Measurements from ENCODE around the gene GNAS. TPM values are rescaled to one million over a fixed set of nuclear protein-coding genes. Genes with fewer than 3 reads are reported as not detected.

Gene GNAS
- total and polyA plus RNA-seq, 10 of the 15 experiments (the other 5 are each of a cell fraction or from before 2014, with no cell fraction given), result 209 to 950 (median 394) TPM

DNA sequence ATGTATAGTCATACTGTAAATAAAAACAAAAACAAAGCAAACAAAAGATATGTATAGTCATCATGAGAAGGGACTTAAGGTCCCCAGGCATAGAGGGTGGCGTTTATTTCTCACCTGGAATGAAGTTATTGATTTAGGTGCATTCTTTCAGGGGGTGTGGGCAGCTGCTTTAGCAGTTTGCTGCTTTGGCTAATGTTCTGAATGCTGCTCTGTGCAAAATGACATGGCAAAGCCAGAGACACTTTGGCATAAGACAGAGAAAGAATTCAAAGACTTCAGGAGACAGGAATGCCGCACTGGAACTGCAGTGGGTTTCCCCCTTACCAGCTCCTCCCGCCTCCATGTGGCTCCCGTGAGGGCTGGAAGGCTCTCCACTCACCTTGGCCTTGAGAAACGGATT lies 92.1 kb downstream of the GNAS start:
- POLR2A ChIA-PET, result no interaction called here
- H3K4me2 ChIP-seq (ENCODE audit: control insufficient read depth, insufficient read depth), result no peak overlapping the region
- peaks cover 4% of the 10 kb centered on the region; the same call in 1 of the 2 replicates for H3K4me1 ChIP-seq (ENCODE audit: control insufficient read depth, insufficient read depth, low read length)
- CTCF ChIA-PET, result no interaction called here
- intact Hi-C loops (cut with micrococcal nuclease; ENCODE audit: unreplicated experiment) (no loop called here), in situ Hi-C loops (cut with MboI) (no loop called here)
- H3K27ac ChIP-seq (ENCODE audit: control insufficient read depth, insufficient read depth), result no peak overlapping the region
- no peaks in the 10 kb centered on the region for H3K79me2 ChIP-seq (ENCODE audit: control insufficient read depth, insufficient read depth, low read length)
- TF ChIP-seq BRCA1 (IDR thresholded peaks at IDR 0.05; ENCODE audit: low read depth, low read length) (no peak), WRNIP1 (IDR thresholded peaks at IDR 0.05; ENCODE audit: borderline replicate concordance, low read depth, low read length) (no peak), MYC (IDR thresholded peaks at IDR 0.05; ENCODE audit: insufficient read depth, insufficient read length, insufficient replicate concordance, low read length, severe bottlenecking) (no peak), TBL1XR1 (IDR thresholded peaks at IDR 0.05; ENCODE audit: low read depth, low read length) (no peak), NBN (IDR thresholded peaks at IDR 0.05) (no peak), STAT3 (IDR thresholded peaks at IDR 0.05; ENCODE audit: low read depth, low read length) (no peak), ZNF24 (IDR thresholded peaks at IDR 0.05) (no peak), CBFB (IDR thresholded peaks at IDR 0.05; ENCODE audit: low read depth) (no peak), NFYB (IDR thresholded peaks at IDR 0.05; ENCODE audit: insufficient read depth, low read depth, low read length) (no peak), DPF2 (IDR thresholded peaks at IDR 0.05) (no peak), IRF4 (IDR thresholded peaks at IDR 0.05; ENCODE audit: low read depth, low read length) (no peak), PAX5 (IDR thresholded peaks at IDR 0.05; ENCODE audit: borderline replicate concordance, low read depth, low read length) (no peak), HDAC2 (IDR thresholded peaks at IDR 0.05) (no peak), EP300 (IDR thresholded peaks at IDR 0.05; ENCODE audit: borderline replicate concordance in 1 of 2, control insufficient read depth in 1 of 2, low read depth in 2 of 2, low read length in 2 of 2) (no peak), TCF12 (IDR thresholded peaks at IDR 0.05; ENCODE audit: low read depth, low read length) (no peak), MTA2 (IDR thresholded peaks at IDR 0.05; ENCODE audit: low read depth) (no peak)
- TF ChIP-seq, protein P1, sequence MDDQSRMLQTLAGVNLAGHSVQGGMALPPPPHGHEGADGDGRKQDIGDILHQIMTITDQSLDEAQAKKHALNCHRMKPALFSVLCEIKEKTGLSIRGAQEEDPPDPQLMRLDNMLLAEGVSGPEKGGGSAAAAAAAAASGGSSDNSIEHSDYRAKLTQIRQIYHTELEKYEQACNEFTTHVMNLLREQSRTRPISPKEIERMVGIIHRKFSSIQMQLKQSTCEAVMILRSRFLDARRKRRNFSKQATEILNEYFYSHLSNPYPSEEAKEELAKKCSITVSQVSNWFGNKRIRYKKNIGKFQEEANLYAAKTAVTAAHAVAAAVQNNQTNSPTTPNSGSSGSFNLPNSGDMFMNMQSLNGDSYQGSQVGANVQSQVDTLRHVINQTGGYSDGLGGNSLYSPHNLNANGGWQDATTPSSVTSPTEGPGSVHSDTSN (IDR thresholded peaks at IDR 0.05; ENCODE audit: insufficient replicate concordance, low read depth, low read length), result no peak
- TF ChIP-seq, protein P2, sequence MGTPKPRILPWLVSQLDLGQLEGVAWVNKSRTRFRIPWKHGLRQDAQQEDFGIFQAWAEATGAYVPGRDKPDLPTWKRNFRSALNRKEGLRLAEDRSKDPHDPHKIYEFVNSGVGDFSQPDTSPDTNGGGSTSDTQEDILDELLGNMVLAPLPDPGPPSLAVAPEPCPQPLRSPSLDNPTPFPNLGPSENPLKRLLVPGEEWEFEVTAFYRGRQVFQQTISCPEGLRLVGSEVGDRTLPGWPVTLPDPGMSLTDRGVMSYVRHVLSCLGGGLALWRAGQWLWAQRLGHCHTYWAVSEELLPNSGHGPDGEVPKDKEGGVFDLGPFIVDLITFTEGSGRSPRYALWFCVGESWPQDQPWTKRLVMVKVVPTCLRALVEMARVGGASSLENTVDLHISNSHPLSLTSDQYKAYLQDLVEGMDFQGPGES (IDR thresholded peaks at IDR 0.05), result no peak
- no peak for DNase-seq (ENCODE audit: low read depth, low spot score)
- H3K9ac ChIP-seq (ENCODE audit: control insufficient read depth, insufficient read depth, low read length), result no peak overlapping the region
- WGBS (ENCODE audit: insufficient coverage, insufficient replicate concordance, low lambda C conversion rate, missing lambda C conversion rate), result 67% methylated on average over 5 of the region's 5 CpGs
- RAD21 ChIA-PET (ENCODE audit: unreplicated experiment), result no interaction called here
- H3K9me3 ChIP-seq (replicated peaks; ENCODE audit: control insufficient read depth, insufficient read depth, low read length), result no peaks in the 10 kb centered on the region
- no peaks in the 10 kb centered on the region for H3K36me3 ChIP-seq (ENCODE audit: control insufficient read depth in 2 of 2, insufficient read depth in 2 of 2, low read length in 1 of 2)
- ATAC-seq, result no peak
- no peak for FAIRE-seq
- no peaks in the 10 kb centered on the region for H4K20me1 ChIP-seq (ENCODE audit: control insufficient read depth, insufficient read depth)
- no peak overlapping the region for H2AFZ ChIP-seq (ENCODE audit: control insufficient read depth, low read depth, low read length)
- no peaks in the 10 kb centered on the region for H3K27me3 ChIP-seq (replicated peaks in 1 of 2; ENCODE audit: control insufficient read depth in 2 of 2, insufficient read depth in 2 of 2, low read length in 1 of 2)
- no TSS peak for BruUV-seq (replicated peaks)
- SMC1A ChIA-PET (ENCODE audit: uncharacterized antibody, unreplicated experiment), result no interaction called here
- no peak overlapping the region for H3K4me3 ChIP-seq
